GM23248 (cell line): Measurements from ENCODE around the gene ATR. TPM values are rescaled to one million over a fixed set of nuclear protein-coding genes. Genes with fewer than 3 reads are reported as not detected.
"Not testable (repeated sequence)": the region's sequence is repeated elsewhere in the genome, so short reads cannot be mapped to it uniquely, and the experiment has no call there.

Experiments used
- DNase-seq: peaks from one replicate; pipeline ENCODE4 v3.0.0-alpha.2; 2015
- H2AFZ ChIP-seq: fragments of 200-600 bp; sonication (generic); 2 replicates; pipeline ENCODE4 v1.6.1; 2016; ENCODE audit warnings: antibody characterized with exemption
- H3F3A ChIP-seq: fragments of 200-600 bp; sonication (generic); 2 replicates; pipeline ENCODE4 v1.6.1; 2016; ENCODE audit warnings: mild to moderate bottlenecking, antibody characterized with exemption, mixed run types; ENCODE audit not compliant: insufficient read depth
- H3K27ac ChIP-seq: fragments of 200-600 bp; sonication (generic); 2 replicates; pipeline ENCODE4 v1.5.1; 2016; ENCODE audit warnings: mild to moderate bottlenecking
- H3K27me3 ChIP-seq: fragments of 200-600 bp; sonication (generic); replicated peaks from 2 replicates; pipeline ENCODE4 v1.6.1; 2016; ENCODE audit warnings: mild to moderate bottlenecking; ENCODE audit not compliant: insufficient read depth
- H3K36me3 ChIP-seq: fragments of 200-600 bp; sonication (generic); 2 replicates; pipeline ENCODE4 v1.6.1; 2016; ENCODE audit warnings: low read depth, mild to moderate bottlenecking
- H3K4me1 ChIP-seq: fragments of 200-600 bp; sonication (generic); 2 replicates; pipeline ENCODE4 v1.6.1; 2016; ENCODE audit warnings: mild to moderate bottlenecking; ENCODE audit not compliant: insufficient read depth
- H3K4me2 ChIP-seq: fragments of 200-600 bp; sonication (generic); one replicate; pipeline ENCODE4 v1.6.1; 2016; ENCODE audit warnings: mild to moderate bottlenecking; ENCODE audit not compliant: unreplicated experiment
- H3K4me3 ChIP-seq: fragments of 200-600 bp; sonication (generic); 2 replicates; pipeline ENCODE4 v1.5.1; 2016; ENCODE audit warnings: mild to moderate bottlenecking
- H3K79me2 ChIP-seq: fragments of 200-600 bp; sonication (generic); 2 replicates; pipeline ENCODE4 v1.6.1; 2016; ENCODE audit warnings: mild to moderate bottlenecking; ENCODE audit not compliant: insufficient read depth
- H3K9ac ChIP-seq: fragments of 200-600 bp; sonication (generic); 2 replicates; pipeline ENCODE4 v1.6.1; 2016; ENCODE audit warnings: mild to moderate bottlenecking
- H3K9me2 ChIP-seq: fragments of 200-600 bp; sonication (generic); 2 replicates; pipeline ENCODE4 v1.6.1; 2016; ENCODE audit warnings: mixed run types, mild to moderate bottlenecking, moderate library complexity; ENCODE audit not compliant: insufficient read depth
- H3K9me3 ChIP-seq: fragments of 200-600 bp; sonication (generic); one replicate; pipeline ENCODE4 v1.6.1; 2017; ENCODE audit warnings: low read depth
- H4K20me1 ChIP-seq: fragments of 200-600 bp; sonication (generic); 2 replicates; pipeline ENCODE4 v1.6.0; 2016; ENCODE audit not compliant: insufficient read depth
- EZH2 ChIP-seq: fragments of 200-600 bp; sonication (generic); IDR thresholded peaks from 2 replicates; pipeline ENCODE4 v1.6.1; 2018; ENCODE audit warnings: antibody characterized with exemption, mild to moderate bottlenecking; ENCODE audit not compliant: insufficient read depth, poor library complexity, severe bottlenecking
- EZH2phosphoT487 ChIP-seq: fragments of 200-600 bp; sonication (generic); IDR thresholded peaks from 2 replicates; pipeline ENCODE4 v1.6.1; 2018; ENCODE audit warnings: antibody characterized with exemption, moderate library complexity, mild to moderate bottlenecking, low read depth; ENCODE audit not compliant: insufficient read depth
- WGBS, 2 experiments: methylation state at CpG; one replicate each; pipeline ENCODE4 v1.1.6; 2015 to 2017; ENCODE audit warnings: low lambda C conversion rate in 2 of 2, low coverage in 1 of 2; ENCODE audit errors: missing lambda C conversion rate in 2 of 2; 5-methylcytosine and 5-hydroxymethylcytosine counted together
- in situ Hi-C: fragments of 300-500 bp; cut with MboI; formaldehyde crosslinking; loops from 2 replicates; pipeline ENCODE4 v1.15.0; 2020
- polyA plus RNA-seq: library from polyadenylated mRNA; unstranded; fragments of >200 nt; fragmentation: Nextera tagmentation; extraction: Ambion mirVana; gene quantifications from 2 replicates; pipeline ENCODE4 v1.2.1, GENCODE V29; 2016
- total RNA-seq: library from RNA; depleted of rRNA; stranded (reverse); fragments of >200 nt; shearing (Covaris generic); gene quantifications from 2 replicates; pipeline ENCODE4 v1.2.3, GENCODE V29; 2014

ATR gene
- total and polyA plus RNA-seq, 2 experiments from 2014 or later: 15.1 to 28.3 TPM

GRCh38 chr3:142588703-142589102, 10.2 kb upstream of the ATR start:
- peak overlapping the region; percentile 5; the same call in 1 of the 2 replicates for H2AFZ ChIP-seq
- 8 to 9% methylated on average over 1 of the region's 1 CpG for WGBS, 2 experiments
- TF ChIP-seq EZH2phosphoT487 (no peak), EZH2 (no peak)
- no peaks in the 10 kb centered on the region for H3F3A ChIP-seq
- no peak overlapping the region for H3K4me3 ChIP-seq
- H3K79me2 ChIP-seq: no peaks in the 10 kb centered on the region
- peaks cover 4% of the 10 kb centered on the region; the same call in 1 of the 2 replicates for H3K4me1 ChIP-seq
- DNase-seq: peak; percentile 12
- H3K9ac ChIP-seq: no peak overlapping the region
- H3K27ac ChIP-seq: no peak overlapping the region
- no peaks in the 10 kb centered on the region for H3K27me3 ChIP-seq
- H3K4me2 ChIP-seq: no peak overlapping the region
- in situ Hi-C loops: no loop called here
- H4K20me1 ChIP-seq: no peaks in the 10 kb centered on the region
- no peaks in the 10 kb centered on the region for H3K9me2 ChIP-seq
- no peaks in the 10 kb centered on the region for H3K9me3 ChIP-seq
- H3K36me3 ChIP-seq: no peaks in the 10 kb centered on the region

GRCh38 chr3:142586803-142587406, 8.4 kb upstream of the ATR start:
- in situ Hi-C loops: no loop called here
- Histone ChIP-seq H4K20me1 (no peaks in the 10 kb centered on the region), H3K4me1 (peaks cover 4% of the 10 kb centered on the region; the same call in 1 of the 2 replicates), H2AFZ (peak overlapping the region; percentile 57; the same call in 1 of the 2 replicates), H3K27me3 (no peaks in the 10 kb centered on the region), H3K36me3 (no peaks in the 10 kb centered on the region), H3F3A (no peaks in the 10 kb centered on the region), H3K4me2 (peak overlapping the region; percentile 59), H3K79me2 (no peaks in the 10 kb centered on the region), H3K9me3 (no peaks in the 10 kb centered on the region), H3K9me2 (no peaks in the 10 kb centered on the region), H3K4me3 (no peak overlapping the region), H3K27ac (no peak overlapping the region), H3K9ac (no peak overlapping the region)
- TF ChIP-seq EZH2: no peak
- TF ChIP-seq EZH2phosphoT487: no peak
- peak; percentile 92 for DNase-seq
- WGBS, 2 experiments: 25 to 32% methylated on average over 2 of the region's 2 CpGs

DNA sequence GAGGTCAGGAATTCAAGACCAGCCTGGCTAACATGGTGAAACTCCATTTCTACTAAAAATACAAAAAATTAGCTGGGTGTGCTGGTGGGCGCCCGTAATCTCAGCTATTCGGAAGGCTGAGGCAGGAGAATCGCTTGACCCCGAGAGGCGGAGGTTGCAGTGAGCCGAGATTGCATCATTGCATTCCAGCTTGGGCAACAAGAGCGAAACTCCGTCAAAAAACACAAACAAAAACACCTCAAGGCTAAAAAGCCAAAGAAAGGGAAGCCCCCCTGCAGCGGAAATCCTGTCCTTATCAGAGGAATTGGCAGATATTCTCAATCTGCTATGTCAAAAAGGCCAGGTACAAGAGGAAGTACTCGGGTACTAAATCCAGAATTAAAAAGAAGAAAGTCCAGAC, 2.5 kb upstream of the ATR start:
- H3K27ac ChIP-seq, H3K4me2 ChIP-seq, in situ Hi-C loops, DNase-seq, H3K36me3 ChIP-seq, H3K9me3 ChIP-seq, H3K9ac ChIP-seq, H3K9me2 ChIP-seq, H3K27me3 ChIP-seq, H4K20me1 ChIP-seq, H2AFZ ChIP-seq, H3K4me3 ChIP-seq: not testable (repeated sequence)
- 71 to 76% methylated on average over 11 of the region's 11 CpGs for WGBS, 2 experiments
- peaks cover 24% of the 10 kb centered on the region for H3K79me2 ChIP-seq
- H3F3A ChIP-seq: peaks cover 20% of the 10 kb centered on the region
- peaks cover 26% of the 10 kb centered on the region for H3K4me1 ChIP-seq

DNA sequence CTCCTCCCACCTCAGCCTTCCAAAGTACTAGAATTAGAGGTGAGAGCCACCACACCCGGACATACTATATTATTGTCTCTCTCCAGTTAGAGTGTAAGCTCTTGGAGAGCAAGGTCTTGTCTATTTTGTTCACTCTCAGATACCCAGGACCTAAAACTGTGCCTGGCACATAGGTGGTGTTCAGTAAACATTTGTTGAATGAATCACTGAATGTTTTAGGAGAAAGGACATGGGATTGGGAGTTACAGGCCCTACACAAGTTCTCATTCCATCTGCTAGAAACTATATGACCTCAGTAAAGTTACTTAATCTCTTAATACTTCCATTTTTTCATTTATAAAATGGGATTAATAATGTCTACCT, 1.5 kb upstream of the ATR start:
- peak overlapping the region; percentile 90; the same call in 1 of the 2 replicates for H3K27ac ChIP-seq
- 43% methylated on average over 1 of the region's 1 CpG for WGBS, 2 experiments
- H3K4me1 ChIP-seq: peaks cover 33% of the 10 kb centered on the region
- no peaks in the 10 kb centered on the region for H3K9me3 ChIP-seq
- H3F3A ChIP-seq: peaks cover 20% of the 10 kb centered on the region
- in situ Hi-C loops: no loop called here
- DNase-seq: no peak
- TF ChIP-seq EZH2 (no peak), EZH2phosphoT487 (no peak)
- no peaks in the 10 kb centered on the region for H4K20me1 ChIP-seq
- H2AFZ ChIP-seq: peak overlapping the region; percentile 91
- no peak overlapping the region for H3K9ac ChIP-seq
- no peak overlapping the region for H3K4me3 ChIP-seq
- H3K27me3 ChIP-seq: no peaks in the 10 kb centered on the region
- H3K9me2 ChIP-seq: no peaks in the 10 kb centered on the region
- H3K79me2 ChIP-seq: peaks cover 34% of the 10 kb centered on the region
- H3K4me2 ChIP-seq: no peak overlapping the region
- H3K36me3 ChIP-seq: no peaks in the 10 kb centered on the region
